NCI-H345 treated with DMSO at 0.1 percent for 48 hours (cell line): ENCODE measurements around the gene MC1R.

Experiments used
- DNase-seq: peaks from one replicate; lab custom pipeline; 2025; ENCODE audit not compliant: unreplicated experiment; lab: John Stamatoyannopoulos, UW

Gene MC1R

GRCh38 chr16:89895482-89896250 lies 23.0 kb upstream of the MC1R start:
- DNase-seq = no peak

GRCh38 chr16:89897204-89897603 lies 21.5 kb upstream of the MC1R start:
- DNase-seq = no peak

DNA sequence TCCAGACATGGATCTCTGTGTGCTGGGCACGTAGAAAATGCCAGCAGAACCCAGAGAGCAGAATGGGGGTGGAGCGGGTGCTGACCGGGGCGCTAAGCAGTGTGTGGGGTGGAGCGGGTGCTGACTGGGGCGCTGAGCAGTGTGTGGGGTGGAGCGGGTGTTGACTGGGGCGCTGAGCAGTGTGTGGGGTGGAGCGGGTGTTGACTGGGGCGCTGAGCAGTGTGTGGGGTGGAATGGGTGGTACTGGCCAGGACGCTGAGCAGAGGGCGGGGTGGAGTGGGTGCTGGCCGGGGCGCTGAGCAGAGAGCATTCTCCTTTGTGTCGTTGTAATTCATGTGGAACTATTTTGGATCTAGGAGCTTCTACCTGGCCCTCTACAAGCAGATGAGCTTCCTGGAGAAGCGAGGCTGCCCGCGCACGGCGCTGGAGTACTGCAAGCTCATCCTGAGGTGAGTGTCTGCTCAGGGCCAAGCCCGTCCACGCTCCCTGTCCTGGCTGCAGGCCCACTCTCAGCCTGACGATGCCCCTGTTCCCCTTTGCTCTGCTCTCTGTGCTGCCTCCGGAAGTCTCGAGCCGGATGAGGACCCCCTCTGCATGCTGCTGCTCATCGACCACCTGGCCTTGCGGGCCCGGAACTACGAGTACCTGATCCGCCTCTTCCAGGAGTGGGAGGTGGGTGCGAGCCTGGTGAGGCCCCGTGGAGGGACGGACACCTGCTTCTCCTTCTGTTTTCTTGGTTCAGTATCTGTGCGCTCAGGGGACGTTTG lies 20.3 kb upstream of the MC1R start:
- no peak for DNase-seq

DNA sequence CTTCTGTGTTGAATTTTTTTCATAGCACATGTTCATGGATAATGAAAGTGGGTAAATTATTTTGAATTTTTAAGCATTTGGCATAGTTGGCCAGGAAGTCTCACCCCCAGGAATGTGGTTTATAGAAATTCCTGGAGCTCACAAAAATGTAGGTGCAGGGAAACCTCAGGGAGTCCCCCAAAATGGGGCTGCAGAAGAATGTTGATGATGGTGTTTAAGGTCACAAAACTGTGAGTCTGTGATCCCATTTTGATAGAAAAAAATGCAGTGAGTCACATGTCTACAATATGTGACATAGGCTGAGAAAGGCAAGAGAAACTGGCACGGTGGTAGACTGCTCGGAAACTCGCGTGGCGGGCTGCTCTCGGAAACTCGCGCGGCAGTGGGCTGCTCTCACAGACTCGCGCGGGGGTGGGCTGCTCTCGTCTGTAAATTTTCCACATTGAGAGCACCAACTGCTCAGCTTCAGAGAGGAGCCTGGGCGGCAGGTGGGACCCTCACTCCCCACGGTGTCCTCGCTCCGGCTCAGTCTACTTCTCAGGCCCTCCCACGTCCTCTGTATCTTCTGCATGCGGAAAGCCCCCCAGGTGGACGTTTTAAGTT lies 18.7 kb upstream of the MC1R start:
- DNase-seq = no peak

DNA sequence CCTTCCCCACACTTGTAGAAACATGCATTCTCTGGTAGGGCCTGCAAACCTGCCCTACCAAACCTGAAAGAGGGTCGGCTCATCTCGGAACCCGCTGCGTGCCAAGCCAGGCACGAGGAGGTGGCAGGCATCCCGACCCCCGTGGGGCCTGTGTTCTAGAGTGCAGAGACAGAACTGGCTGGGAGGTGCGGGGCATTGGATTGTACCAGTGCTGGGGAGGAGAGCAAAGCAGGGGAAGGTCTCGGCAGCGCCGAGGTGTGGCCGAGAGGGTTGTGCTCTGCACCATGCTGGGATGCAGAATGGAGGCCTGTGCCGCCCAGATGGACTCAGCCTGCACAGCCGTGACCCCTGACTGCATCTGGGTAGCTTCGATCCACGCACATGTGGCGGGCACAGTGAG lies 17.8 kb upstream of the MC1R start:
- DNase-seq = no peak

DNA sequence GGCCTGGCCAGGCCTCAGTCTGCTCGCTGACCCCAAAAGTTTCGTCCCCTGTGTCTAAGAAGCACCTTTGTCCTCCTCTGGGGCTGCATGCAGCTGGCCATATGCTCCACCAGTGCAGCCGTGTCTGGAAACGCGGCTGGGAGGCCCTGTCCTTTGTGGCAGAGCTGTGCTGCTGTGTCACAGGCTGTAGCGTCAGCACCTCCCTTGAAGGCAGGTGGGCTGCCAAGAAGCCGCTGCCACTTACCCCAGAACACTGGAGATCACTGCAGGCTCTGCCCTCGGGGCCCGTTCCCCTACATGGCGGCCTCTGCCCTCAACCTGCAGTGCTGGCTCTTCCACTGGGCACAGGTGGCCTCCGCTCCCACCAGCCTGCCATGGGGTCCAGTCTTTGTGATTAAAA lies 15.7 kb upstream of the MC1R start:
- no peak for DNase-seq

GRCh38 chr16:89903908-89904515 lies 14.7 kb upstream of the MC1R start:
- no peak for DNase-seq

GRCh38 chr16:89904606-89905510 lies 13.8 kb upstream of the MC1R start:
- no peak for DNase-seq

GRCh38 chr16:89905511-89906139 lies 13.0 kb upstream of the MC1R start:
- DNase-seq = no peak

- DNase-seq = no peak
Observed at GRCh38 chr16:89906140-89907025, 12.3 kb upstream of the MC1R start.

DNA sequence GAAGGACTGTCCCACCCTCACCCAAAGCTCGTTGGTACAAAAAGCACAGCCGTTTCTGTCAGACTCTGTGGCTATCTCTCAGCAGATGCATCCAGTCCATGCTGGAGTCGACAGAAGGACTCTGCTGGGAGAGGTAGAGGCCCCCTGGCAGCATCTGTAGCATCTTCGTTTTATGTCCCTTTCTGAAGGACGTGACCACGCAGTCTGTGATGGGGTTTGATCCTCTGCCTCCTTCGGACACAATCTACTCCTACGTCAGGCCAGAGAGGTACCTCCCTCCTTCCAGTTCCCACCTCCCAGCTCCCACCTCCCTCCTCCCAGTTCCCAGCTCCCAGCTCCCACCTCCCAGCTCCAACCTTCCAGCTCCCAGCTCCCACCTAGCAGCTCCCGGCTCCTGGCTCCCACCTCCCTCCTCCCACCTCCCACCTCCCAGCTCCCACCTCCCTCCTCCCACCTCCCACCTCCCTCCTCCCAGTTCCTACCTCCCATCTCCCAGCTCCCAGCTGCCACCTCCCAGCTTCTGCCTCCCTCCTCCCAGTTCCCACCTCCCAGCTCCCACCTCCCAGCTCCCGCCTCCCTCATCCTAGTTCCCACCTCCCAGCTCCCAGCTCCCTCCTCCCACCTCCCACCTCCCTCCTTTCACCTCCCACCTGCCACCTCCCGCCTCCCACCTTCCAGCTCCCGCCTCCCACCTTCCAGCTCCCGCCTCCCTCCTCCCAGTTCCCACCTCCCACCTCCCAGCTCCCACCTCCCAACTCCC lies 11.4 kb upstream of the MC1R start:
- no peak for DNase-seq

DNA sequence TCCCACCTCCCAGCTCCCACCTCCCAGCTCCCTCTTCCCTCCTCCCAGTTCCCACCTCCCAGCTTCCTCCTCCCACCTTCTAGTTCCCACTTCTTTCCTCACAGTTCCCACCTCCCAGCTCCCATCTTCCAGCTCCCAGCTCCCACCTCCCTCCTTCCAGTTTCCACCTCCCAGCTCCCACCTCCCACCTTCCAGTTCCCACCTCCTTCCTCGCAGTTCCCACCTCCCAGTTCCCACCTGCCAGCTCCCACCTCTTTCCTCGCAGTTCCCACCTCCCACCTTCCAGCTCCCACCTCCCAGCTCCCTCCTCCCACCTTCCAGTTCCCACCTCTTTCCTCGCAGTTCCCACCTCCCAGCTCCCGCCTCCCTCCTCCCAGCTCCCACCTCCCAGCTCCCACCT lies 10.4 kb upstream of the MC1R start:
- no peak for DNase-seq

DNA sequence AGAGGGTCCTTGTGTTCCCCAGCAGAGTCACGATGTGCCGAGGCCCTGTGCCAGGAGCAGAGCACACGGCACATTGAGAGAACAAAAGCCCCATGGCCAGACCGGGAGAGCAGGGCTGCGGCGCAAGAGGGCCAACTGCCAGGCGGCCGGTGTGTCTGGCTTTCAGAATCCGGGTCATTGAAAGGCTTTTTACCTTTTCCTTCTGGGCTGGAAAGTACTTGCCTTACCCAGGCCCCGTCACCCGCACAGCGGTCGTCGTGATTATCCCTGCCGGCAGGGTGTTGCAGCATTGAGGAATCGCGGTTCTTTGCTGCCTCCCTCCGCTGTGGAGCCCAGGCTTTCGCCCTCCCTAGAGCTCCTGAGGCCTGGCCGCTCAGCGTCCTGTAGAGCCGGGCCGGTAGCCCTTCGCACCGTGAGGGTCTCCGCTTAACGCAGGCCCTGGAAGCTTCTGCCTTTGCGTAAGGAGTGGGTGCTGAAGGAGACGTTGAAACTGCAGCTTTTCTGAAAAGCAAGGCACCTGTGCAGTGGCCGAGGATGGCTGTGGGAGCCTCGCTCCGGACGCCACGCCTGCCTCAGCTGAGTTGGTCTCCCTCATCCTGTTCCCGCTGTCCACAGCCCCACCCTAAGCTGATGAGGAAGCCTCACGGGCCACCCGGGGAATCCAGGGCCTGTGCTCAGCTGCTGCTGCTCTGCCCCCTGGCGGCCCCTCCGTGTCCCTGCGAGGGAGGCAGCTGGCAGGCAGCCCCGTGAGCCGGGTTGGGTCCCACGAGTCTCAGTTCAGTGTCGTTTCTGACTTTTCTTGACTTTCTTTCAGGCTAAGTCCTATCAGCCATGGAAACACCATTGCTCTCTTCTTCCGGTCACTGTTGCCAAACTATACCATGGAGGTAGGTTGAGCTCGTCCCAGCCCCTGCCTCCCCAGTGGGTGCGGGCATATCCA lies 8.6 kb upstream of the MC1R start:
- no peak for DNase-seq

DNA sequence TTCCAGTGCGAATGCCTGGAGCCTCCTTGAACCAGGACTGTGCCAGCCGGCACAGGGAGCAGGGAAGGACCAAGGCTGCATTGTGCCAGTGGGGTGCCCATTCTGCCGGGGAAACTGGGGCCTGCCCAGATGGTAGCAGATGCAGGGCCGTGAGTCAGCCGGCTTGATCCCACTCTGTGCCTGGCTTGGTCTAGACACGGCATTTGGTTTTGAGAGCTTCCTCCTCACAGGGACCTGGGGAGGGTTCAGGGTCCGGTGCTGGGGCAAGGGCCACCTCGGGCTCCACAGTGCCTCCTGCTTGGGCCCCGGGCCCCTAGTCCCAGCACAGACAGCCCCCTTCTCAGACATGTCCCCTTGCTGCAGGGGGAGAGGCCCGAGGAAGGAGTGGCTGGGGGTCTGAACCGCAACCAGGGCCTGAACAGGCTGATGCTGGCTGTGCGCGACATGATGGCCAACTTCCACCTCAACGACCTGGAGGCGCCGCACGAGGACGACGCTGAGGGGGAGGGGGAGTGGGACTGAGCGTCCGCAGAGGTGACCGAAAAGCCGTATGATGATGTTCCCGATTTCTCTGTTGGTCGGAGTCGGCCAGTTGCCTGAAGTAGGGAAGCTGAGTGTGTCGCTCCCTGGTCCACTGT lies 7.8 kb upstream of the MC1R start:
- no peak for DNase-seq

- no peak for DNase-seq
Observed at GRCh38 chr16:89911375-89911774, 7.3 kb upstream of the MC1R start.

DNA sequence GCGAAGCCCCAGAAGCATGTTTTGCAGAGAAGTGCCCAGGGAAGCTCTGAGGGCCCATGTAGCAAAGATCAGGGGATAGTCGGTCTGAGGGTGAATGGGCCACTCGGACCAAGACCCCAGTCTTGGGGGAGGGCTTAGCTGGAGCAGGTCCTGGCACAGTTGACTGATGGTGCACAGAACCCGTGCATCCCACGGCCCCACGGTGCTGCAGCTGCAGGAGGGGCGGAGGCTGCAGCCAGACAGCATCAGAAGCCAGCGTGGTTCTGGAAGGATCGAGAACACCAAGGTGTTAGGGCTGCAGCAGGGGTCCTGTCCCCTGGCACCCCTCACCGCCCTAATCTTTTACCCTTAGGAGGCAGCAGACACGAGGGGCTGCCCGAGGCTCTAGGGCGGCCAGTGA lies 6.5 kb upstream of the MC1R start:
- DNase-seq = no peak

- DNase-seq = no peak
Observed at GRCh38 chr16:89912627-89913026, 6.0 kb upstream of the MC1R start.
